GM21717 (cell line): Measurements from ENCODE around the gene PDE4B.

Experiments used
- ATAC-seq: cut with Tn5 transposase; IDR thresholded peaks from one replicate; pipeline ENCODE4 v1.9.1; 2021; ENCODE audit warnings: mild to moderate bottlenecking, moderate library complexity; ENCODE audit not compliant: unreplicated experiment

PDE4B gene

DNA sequence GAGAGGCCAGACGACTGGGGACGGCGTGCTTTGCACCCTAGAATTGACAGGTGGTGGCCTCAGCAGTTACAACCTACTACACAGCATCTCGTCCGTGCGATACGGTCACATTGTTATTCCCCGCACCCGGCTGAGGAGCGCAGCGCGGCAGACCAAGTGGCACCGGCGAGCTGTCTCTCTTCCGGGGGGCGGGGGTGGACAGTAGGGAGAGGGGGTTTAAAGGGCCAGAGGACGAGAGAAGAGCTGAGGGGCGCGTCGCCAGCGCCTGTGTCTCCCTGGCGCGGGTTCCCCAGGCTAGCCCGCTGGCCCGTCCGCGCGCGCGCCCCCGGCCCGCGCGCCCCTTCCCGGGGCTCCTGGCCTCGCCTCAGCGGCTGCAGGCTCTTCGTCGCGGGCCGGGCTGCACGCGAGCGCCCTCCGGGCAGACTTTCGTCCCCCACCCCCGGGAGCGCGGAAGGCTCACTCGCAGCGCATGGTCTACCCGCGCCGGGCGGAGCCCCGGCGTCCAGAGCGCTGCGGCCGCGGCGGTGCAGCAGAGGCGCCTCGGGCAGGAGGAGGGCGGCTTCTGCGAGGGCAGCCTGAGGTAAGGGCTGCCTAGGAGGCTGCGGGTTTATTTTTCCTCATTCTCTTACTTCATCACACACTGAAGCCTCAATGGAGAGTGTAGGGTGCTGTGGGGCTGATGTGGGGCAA, at the start of gene PDE4B:
Gene PDE4B (plus strand): TSS at position 227 of the 690 bp plus-strand sequence.
- no peak for ATAC-seq

DNA sequence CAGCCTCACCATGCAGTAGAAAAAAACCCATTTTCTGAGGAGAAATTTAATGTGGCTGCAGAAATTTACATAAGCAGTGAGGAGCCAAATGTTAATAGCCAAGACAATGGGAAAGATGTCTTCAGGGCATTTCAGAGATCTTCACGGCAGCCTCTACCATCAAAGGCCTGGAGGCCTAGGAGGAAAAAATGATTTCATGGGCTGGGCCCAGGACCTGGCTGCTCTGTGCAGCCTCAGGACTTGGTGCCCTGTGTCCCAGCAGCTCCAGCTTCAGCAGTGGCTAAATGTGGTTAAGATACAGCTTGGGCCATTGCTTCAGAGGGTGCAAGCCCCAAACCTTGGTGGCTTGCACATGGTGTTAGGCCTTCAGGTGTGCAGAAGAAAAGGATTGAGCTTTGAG, 48.0 kb upstream of the PDE4B start:
- ATAC-seq = no peak

DNA sequence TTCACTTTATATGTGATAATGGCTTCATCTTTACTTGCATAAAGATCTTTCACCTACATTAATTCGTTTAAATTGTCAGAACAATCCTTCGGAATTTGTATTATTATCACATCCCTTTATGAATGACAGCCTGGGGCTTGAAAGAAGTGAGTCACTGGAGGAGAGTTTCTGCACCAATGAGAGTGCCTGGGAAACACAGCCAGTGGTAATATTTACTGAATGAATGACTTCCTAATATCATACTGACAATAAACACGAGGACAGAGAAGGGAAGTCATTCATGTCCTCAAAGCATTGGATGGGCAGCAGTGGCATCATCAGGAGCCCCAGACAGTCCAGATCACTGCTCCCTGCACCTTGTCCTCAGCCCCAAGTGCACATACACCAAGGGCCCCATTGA, 40.7 kb upstream of the PDE4B start:
- ATAC-seq = no peak

- ATAC-seq = no peak
These were observed 36.1 kb upstream of the PDE4B start for GRCh38 chr1:65756616-65757015.

GRCh38 chr1:65757531-65757930, 35.2 kb upstream of the PDE4B start:
- no peak for ATAC-seq

DNA sequence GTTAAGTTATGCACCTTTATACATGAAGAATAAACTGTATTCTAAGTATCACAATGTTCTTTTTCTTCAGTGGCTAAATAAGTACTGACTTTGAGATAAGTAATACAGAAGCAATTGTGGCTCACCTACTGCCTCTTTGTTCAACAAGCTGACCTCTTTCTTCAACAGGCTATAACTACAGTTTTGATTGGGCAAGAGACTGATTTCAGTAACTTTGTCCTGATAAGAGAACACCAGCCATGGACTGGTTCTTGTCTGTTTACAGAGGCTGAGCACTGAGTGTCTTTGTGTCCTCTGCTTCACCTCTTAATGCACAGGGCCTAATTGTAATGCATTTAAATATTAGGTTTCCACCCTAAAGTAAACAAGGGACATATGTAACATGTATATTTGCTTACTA, 34.6 kb upstream of the PDE4B start:
- ATAC-seq = no peak

GRCh38 chr1:65759516-65759915, 33.2 kb upstream of the PDE4B start:
- no peak for ATAC-seq

DNA sequence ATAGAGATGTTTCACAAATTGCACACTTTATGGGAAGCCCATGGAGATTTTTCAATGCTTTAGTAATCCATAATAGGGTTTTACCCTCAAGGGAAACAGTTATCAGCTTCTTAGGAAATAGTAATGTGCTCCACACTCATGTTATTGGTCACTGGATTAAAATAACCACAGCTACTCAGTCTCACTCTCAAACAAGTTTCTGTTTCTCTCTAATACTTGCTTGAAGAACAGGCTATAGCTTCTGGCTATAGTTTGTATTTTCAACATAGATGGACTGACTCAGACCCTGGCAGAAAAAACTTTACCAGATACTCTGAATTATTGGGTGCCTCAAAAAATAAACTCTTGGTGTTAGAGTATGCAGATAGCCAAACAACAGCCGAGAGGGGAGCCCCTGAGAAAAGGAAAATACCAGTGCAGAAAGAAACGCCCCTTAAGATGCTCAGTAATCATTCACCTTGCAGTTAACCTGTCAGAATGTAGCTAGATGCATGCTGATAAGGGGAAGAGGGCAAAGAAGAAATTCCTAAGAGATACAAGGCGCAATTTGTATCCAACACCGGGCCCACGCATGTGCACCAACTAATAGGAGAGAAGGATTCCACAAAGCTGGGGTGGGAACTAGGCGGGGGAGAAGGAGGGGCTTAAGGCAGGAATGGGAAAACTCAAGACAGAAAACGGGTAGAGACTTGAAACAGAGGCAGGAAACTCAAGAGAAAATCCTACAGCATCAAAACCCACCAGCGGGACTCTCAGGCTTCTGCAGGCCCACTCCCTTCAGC, 30.4 kb upstream of the PDE4B start:
- ATAC-seq = peak; percentile 91

DNA sequence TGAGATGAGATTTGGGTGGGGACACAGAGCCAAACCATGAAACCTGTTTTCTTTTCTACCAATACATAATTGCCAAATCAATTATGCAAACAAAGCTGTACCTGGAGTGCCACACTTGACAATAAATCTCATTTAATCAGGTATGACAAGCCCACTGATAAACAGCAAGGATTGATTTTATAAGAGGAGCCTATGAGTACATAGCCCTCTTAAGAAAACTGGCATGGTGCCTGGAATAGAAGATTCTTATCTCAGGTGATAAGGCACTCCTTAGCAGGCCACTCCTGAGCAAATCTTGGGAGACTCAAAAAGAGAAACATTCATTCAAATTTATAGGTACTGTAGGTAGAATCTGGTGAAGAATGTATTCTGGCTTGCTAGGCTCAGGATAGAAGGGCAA, 28.6 kb upstream of the PDE4B start:
- ATAC-seq = no peak

DNA sequence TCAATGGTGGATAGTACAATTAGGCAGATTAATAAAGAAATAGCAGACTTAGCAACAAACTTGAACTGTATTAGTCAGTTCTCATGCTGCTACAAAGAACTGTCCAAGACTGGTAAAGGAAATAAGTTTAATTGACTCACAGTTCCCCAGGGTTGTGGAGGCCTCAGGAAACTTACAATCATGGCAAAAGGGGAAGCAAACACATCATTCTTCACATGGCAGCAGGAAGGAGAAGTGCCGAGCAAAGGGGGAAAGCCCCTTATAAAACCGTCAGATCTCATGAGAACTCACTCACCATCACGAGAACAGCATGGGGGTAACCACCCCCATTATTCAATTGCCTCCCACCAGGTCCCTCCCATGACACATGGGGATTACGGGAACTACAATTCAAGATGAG, 27.1 kb upstream of the PDE4B start:
- no peak for ATAC-seq

GRCh38 chr1:65769636-65770035, 23.1 kb upstream of the PDE4B start:
- ATAC-seq = no peak

DNA sequence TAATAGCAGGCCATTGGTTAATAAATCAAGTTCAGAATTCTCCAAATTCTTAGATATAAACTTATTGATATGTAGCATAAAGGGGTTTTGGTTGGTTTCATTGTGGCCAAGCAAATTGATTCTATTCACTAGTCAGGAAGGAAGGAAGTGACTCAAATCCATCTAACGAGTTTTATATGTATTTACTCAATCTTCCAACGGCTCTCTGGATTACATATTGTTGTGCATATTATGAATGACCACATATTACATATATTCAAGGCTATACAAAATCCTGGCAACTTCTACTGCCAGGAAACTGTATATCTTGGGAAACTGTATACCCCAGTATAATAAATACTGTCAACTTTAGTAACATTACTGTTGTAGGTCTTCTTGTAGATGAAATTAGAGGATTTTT, 20.1 kb upstream of the PDE4B start:
- no peak for ATAC-seq

DNA sequence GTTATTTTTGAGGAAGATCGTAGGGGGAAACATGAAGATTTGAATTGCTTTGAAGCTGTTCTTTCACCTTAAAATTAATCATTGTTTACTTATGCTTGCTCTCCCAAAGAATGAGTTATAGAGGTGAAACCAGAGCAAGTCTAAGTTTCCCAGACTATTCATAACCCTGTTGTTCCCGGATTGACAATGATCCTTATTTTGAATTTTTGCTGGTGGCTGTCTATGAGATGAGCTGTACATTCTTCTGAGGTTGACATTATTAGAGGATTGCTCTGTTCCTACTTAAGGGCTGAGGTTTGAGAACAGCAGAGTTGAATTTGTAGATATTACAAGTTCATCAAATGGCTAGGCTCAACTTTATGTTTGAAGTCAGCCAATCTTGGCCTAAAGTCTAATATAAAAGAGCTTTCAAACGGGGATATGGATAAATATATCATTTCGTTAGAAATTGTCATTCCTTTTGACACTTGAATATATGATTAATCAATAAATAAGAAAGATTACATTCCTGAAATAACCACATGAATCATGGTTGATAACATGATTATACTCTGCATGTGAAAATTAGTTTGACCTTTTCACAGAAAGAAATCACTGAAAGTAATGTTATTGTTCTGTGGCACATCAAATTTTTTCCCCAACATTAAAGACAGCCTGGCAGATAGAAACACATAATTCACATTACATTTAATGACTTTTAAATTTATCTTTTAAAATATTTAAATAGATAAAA, 19.1 kb upstream of the PDE4B start:
- no peak for ATAC-seq

- ATAC-seq = no peak
These were observed 3.9 kb upstream of the PDE4B start for GRCh38 chr1:65788762-65789161.

DNA sequence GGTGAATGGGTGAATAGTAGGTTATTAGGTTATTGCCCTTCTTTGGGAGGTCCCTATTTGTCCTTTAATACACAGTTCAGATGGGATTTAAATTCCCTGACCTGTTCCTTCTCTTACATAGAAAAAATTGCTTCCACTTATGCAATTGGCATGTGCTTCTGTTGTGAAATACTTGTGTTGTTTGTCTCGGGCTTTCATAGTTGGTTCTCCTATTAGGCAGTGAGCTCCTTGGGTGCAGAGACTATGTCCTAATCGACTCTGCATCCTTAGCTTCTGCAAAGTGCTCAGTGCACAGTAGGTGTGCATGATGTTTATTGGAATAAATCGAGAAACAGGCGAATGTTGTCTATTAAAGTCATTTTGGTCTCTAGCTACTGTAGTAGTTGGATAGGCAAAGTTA, 1.3 kb upstream of the PDE4B start:
- ATAC-seq = no peak

GRCh38 chr1:65791801-65792668, 660 bp upstream of the PDE4B start:
- ATAC-seq = no peak

DNA sequence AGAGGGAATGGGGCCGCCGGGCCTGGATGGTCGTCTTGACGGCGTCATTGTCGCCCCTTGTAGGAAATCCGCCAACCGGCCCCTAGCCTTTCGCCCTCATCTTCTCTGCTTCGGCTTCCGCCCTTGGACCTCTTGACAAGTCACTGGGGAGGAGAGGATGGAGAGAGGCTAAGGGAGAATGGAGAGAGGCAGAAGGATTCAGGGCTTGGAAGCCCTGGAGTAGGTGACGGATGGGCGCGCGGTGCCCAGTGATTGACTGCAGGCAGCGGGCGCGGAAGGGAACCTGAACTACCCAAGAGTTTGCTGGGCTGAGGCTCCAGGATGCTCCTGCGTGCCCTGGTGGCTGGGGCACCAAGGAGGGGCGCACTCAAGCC, 651 bp downstream of the PDE4B start:
- no peak for ATAC-seq

- no peak for ATAC-seq
These were observed 2.6 kb downstream of the PDE4B start for GRCh38 chr1:65795311-65795710.

GRCh38 chr1:65799601-65800000, 6.9 kb downstream of the PDE4B start:
- ATAC-seq = no peak

- no peak for ATAC-seq
These were observed 11.9 kb downstream of the PDE4B start for GRCh38 chr1:65804584-65804983.

DNA sequence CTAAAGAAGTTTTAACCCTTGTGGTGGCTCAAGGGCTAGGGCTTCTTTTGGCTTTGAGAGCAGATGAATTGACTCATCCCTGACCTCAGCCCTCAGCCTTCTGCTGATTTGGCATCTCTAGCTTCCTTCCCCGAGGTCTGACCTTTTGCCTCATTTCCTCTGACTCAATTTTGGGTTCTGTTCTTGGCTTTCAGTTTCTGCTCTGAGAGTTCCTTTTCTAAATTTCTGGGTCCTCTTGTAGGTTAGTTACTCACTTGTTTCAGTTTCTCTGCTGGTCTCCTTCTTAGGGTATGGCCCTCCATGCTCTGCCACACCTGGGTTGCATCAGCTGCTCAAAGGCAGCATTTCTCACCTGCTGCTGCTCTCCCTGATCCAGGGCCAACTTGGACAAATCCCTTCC, 19.4 kb downstream of the PDE4B start:
- peak; percentile 98 for ATAC-seq
